Activated naive CD4-positive, alpha-beta T cell treated with anti-CD3 and anti-CD28 coated beads, Interleukin-2, amount 50 U/mL, for 24 hours (primary cell): Measurements from ENCODE around the gene EPHB2.

Experiments
- H3K27ac Mint-ChIP-seq: one replicate; pipeline ENCODE4 v1.8.0; 2021; ENCODE audit warnings: mild to moderate bottlenecking, mixed read lengths
- H3K27me3 Mint-ChIP-seq: one replicate; pipeline ENCODE4 v1.8.0; 2021; ENCODE audit warnings: mixed read lengths
- H3K36me3 Mint-ChIP-seq: one replicate; pipeline ENCODE4 v1.8.0; 2021; ENCODE audit warnings: mixed read lengths
- H3K4me1 Mint-ChIP-seq: one replicate; pipeline ENCODE4 v1.8.0; 2021; ENCODE audit warnings: mixed read lengths
- H3K4me3 Mint-ChIP-seq: one replicate; pipeline ENCODE4 v1.8.0; 2021; ENCODE audit warnings: mild to moderate bottlenecking, mixed read lengths
- H3K9me3 Mint-ChIP-seq: one replicate; pipeline ENCODE4 v1.8.0; 2021; ENCODE audit warnings: mixed read lengths

EPHB2 gene

DNA sequence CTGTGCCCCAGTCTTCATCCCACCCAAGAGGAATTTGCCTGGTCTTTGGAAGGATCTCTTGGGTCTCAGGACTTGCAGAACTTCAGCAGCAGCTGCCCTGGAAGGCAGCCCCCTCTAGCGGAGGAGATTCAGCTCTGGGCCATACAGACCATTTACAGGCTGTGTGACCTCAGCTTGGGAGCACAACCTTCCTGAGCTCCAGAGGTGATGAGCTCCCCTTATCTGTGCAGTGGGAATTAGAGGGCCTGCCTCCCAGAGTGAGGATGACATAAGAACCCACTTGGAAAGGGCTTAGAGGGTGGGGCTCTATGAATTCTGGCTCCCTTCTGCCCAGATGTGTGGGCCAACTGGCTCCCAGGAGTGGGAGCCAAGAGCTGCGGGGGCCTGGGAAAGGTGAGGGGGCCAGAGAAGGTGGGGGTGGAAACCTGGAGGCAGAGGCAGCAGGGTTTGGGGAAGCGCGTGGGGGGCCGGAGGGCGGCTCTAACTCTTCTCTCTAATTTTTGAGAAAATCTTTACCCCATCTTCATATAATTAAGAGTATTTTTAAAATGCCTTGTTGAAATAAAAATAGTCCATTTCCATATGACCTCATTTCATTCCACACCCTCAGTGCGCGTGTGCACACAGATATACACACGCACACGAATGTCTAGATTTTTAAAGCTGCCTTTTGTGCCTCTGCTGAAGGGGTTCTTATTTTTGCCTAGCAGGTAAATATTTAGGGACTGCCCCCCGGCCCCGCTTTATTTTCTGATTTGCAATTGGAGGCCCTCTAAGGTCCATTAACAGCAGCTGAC, 21.5 kb downstream of the EPHB2 start:
- Mint-ChIP-seq H3K27ac (no peak overlapping the region), H3K4me3 (no peak overlapping the region), H3K27me3 (no peaks in the 10 kb centered on the region), H3K4me1 (no peaks in the 10 kb centered on the region), H3K9me3 (no peaks in the 10 kb centered on the region), H3K36me3 (no peaks in the 10 kb centered on the region)

DNA sequence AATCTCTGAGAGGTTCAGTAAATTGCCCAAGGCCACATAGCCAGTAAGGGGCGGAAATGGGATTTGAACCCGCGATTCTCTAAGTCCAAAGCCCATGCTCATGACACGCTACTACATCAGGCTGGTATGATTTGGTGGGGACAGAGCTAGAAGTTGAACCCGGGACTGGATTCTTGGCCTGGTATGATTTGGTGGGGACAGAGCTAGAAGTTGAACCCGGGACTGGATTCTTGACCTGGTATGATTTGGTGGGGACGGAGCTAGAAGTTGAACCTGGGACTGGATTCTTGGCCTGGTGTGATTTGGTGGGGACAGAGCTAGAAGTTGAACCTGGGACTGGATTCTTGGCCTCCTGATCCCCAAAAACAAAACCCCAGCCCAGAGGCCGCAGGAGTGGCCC, 23.0 kb downstream of the EPHB2 start:
- Mint-ChIP-seq H3K36me3 (no peaks in the 10 kb centered on the region), H3K4me3 (no peak overlapping the region), H3K27ac (no peak overlapping the region), H3K4me1 (no peaks in the 10 kb centered on the region), H3K9me3 (no peaks in the 10 kb centered on the region), H3K27me3 (no peaks in the 10 kb centered on the region)

DNA sequence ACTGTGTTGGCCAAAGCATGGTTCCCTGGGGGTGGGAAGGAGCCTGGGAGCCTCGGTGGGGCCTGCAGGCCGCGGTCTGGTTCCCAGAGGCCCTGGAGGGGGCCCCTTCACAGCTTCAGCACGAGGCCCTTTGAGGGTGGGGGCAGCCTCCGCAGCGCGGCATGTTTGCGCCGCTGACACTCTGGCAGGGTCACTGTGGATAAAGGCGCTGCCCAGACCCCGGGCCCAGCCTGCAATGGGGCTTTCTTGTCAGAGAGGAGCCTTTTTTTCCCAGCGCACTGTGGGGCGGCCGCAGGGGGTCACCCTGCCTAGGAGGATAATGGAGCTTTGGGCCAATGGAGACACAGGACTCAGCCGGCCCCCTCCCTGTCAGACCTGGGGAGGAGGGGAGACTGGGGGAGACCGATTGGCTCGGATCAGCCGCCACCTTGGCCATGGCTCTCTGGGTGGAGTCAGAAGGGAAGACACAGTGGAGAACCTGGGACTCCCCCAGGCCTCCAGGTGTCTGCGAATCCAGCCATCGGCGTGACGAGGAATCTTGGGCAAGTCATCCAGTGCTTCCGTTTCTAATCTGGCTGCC, 26.0 kb downstream of the EPHB2 start:
- Mint-ChIP-seq H3K36me3 (no peaks in the 10 kb centered on the region), H3K9me3 (no peaks in the 10 kb centered on the region), H3K4me1 (no peaks in the 10 kb centered on the region), H3K27ac (no peak overlapping the region), H3K27me3 (peaks cover 2% of the 10 kb centered on the region), H3K4me3 (no peak overlapping the region)

GRCh38 chr1:22737374-22738068, 26.9 kb downstream of the EPHB2 start:
- Mint-ChIP-seq H3K4me1 (no peaks in the 10 kb centered on the region), H3K9me3 (no peaks in the 10 kb centered on the region), H3K27me3 (peaks cover 2% of the 10 kb centered on the region), H3K27ac (no peak overlapping the region), H3K4me3 (no peak overlapping the region), H3K36me3 (no peaks in the 10 kb centered on the region)

- no peaks in the 10 kb centered on the region for H3K9me3 Mint-ChIP-seq
- no peak overlapping the region for H3K4me3 Mint-ChIP-seq
- H3K36me3 Mint-ChIP-seq: no peaks in the 10 kb centered on the region
- H3K4me1 Mint-ChIP-seq: no peaks in the 10 kb centered on the region
- H3K27me3 Mint-ChIP-seq: peaks cover 2% of the 10 kb centered on the region
- H3K27ac Mint-ChIP-seq: no peak overlapping the region
Observed at GRCh38 chr1:22738069-22738435, 27.4 kb downstream of the EPHB2 start.

DNA sequence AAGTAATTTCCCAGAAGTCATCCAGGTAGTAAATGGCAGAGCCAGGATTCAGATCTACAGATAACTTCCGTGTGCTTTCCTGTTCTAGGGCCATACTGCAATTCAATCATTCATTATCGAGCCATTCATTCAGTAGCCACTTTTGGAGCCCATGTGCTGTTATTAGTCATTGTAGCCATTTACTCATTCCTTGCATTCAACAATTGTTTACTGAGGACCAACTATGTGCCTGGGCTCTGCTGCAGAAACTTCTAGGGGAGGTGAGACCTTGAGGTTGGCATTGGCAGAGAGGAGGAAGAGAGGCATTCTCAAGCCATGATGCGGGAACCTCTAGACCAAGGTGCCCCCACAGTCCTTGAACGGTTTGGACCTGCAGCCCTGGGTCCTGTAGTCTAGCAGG, 27.9 kb downstream of the EPHB2 start:
- no peaks in the 10 kb centered on the region for H3K9me3 Mint-ChIP-seq
- no peak overlapping the region for H3K4me3 Mint-ChIP-seq
- no peak overlapping the region for H3K27ac Mint-ChIP-seq
- no peaks in the 10 kb centered on the region for H3K4me1 Mint-ChIP-seq
- peaks cover 2% of the 10 kb centered on the region for H3K27me3 Mint-ChIP-seq
- H3K36me3 Mint-ChIP-seq: no peaks in the 10 kb centered on the region

DNA sequence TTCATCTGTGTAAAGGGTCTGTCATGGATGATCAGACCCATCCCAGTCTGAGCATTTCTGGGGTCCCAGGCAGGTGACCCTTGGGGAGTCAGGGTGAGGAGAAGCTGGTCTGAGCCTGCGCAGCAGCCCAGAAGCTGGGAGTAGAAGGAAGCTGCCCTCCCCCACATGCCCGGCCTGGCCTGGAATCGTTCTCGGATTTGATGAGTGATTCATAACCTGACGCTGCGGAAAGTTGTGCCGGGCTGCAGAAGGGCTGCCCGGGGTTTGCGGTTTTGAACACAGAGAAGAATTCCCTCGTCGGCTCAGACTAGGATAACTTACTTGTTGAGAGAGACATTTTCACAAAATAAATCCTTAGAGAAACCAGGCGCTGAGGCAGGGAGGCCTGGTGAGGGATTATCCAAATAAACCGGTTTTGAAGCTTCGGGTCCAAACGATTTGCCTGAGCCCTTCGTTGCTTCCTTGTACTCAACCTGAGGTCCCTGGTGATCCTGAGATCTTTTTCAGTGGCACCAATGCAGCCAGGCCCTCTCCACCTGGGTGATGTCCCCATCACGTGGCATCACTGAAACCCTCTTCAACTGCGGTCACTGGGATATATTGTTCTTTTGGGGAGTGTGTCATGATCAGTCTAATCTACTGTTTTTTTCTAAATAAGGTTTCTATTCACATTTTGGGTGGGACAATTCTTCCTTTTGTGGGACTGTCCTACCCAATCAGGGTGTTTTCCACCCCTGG, 29.2 kb downstream of the EPHB2 start:
- Mint-ChIP-seq H3K4me3 (no peak overlapping the region), H3K9me3 (no peaks in the 10 kb centered on the region), H3K4me1 (no peaks in the 10 kb centered on the region), H3K27ac (no peak overlapping the region), H3K36me3 (no peaks in the 10 kb centered on the region), H3K27me3 (peaks cover 2% of the 10 kb centered on the region)

- Mint-ChIP-seq H3K27me3 (peaks cover 2% of the 10 kb centered on the region), H3K9me3 (no peaks in the 10 kb centered on the region), H3K36me3 (no peaks in the 10 kb centered on the region), H3K4me1 (no peaks in the 10 kb centered on the region), H3K4me3 (no peak overlapping the region), H3K27ac (no peak overlapping the region)
Observed at GRCh38 chr1:22741118-22741517, 30.5 kb downstream of the EPHB2 start.

DNA sequence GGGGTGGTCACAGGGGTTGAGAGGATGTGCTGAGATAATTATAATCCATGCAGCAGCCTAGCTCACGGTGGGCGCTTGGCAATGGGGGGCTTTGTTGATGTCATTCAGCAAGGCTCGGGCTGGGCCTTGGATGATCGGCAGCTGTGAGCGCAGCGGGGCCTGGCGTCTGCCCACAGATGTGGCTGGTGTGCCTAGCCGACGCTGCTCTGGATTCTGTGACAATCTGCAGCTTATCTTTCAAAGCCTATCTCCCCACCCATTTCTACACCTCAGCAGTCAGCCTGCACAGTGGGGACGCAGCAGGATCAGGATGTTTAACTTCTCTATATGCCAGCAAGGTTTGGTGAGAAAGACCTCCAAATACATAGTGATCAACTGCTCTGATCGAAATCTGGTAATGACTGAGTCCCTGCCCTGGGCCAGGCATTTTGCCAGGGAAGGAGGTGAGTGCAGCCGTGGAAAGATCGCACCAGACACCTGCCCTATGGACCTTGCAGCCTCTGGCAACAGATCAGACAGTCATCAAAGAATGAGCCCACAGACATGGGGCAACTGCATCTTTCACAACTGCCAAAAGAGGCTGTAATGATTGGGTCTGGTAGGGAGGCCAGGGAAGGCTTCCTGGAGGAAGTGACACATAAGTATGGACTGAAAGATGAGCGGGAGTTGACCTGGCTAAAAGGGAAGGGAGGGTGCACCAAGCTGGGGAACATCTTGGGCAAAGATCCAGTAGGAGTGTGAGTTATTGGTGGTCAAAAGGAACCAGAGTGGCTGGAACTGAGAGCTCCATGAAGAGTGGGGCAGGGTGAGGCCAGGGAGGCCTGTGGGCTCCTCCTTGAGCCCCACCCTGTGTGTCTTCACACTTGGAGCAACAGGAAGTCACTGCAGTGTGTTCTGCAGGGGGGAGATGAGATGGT, 35.3 kb downstream of the EPHB2 start:
- no peaks in the 10 kb centered on the region for H3K9me3 Mint-ChIP-seq

DNA sequence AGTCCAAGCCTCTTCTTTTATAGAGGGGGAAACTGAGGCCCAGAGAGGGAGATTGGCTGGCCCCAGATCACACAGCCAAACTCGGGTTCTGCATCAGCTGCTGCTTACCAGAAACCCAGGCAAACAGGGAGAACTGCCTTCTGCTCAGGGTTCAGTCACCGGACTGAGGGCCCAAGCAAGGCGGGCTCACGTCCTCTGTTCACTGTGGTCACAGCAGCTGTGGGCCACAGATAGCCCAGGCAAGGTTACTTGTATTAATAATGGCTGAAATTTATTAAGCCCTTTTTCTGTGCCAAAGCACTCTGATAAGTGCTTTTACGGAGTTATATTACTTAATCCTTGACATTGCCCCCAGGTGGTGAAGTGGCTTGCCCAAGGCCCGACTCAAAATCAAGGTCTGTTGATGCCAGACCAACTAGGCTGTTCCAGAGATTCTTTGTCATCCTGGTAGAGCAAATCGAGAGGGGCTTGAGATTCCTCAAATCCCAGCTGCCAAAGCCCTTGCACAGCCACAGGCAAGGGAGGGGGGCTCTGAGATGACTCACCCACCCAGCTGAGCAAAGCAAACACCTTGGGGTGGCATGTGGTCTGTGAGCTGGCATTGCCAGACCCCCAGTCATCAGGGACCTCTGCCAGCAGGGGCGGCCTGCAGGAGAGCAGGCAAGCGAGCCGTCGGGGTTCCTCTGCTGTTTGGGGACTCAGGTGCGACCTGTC, 36.5 kb downstream of the EPHB2 start:
- Mint-ChIP-seq H3K27ac (no peak overlapping the region), H3K36me3 (no peaks in the 10 kb centered on the region), H3K4me3 (no peak overlapping the region), H3K4me1 (no peaks in the 10 kb centered on the region), H3K9me3 (no peaks in the 10 kb centered on the region), H3K27me3 (no peaks in the 10 kb centered on the region)

More for the DNA sequence above, 35.3 kb downstream of the EPHB2 start:
- H3K4me1 Mint-ChIP-seq: no peaks in the 10 kb centered on the region
- H3K36me3 Mint-ChIP-seq: no peaks in the 10 kb centered on the region
- no peak overlapping the region for H3K4me3 Mint-ChIP-seq
- H3K27me3 Mint-ChIP-seq: no peaks in the 10 kb centered on the region
- H3K27ac Mint-ChIP-seq: no peak overlapping the region

DNA sequence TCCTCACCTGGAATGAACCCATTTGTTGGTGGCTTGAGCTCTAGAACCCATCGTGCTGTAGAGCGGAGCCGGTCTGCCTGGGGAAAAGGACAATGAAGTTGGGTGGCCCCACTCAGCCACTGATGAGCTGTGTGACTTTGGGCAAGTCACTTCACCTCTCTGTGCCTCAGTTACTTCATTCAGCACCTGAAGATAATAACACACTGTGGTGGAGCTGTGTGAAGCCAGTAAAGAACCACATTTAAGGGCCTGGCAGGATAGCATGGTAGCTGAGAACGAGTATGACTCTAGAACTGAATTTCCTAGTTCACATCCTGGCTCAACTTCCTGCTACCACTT, 37.1 kb downstream of the EPHB2 start:
- H3K4me3 Mint-ChIP-seq: no peak overlapping the region
- H3K27me3 Mint-ChIP-seq: no peaks in the 10 kb centered on the region
- H3K36me3 Mint-ChIP-seq: no peaks in the 10 kb centered on the region
- no peaks in the 10 kb centered on the region for H3K4me1 Mint-ChIP-seq
- H3K9me3 Mint-ChIP-seq: no peaks in the 10 kb centered on the region
- H3K27ac Mint-ChIP-seq: no peak overlapping the region

DNA sequence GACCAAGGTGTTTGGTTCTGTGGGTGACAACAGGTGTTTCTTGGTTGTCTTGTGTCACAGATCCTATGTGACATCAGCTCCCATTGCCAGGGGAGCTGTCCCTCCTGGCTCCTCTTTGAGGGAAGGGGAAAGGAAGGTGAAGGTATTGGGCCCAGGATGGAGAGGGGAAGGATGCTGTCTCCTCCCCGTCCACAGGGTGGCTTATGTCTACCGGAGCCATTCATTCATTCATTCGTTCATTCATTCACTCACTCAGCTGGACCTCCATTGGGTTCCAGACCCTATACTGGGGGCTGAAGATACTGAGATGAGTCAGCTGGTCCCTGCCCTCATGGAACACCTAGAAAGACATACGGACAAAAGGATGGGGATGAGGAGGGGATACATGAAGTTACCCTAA, 38.9 kb downstream of the EPHB2 start:
- Mint-ChIP-seq H3K4me3 (no peak overlapping the region), H3K27ac (no peak overlapping the region), H3K27me3 (no peaks in the 10 kb centered on the region), H3K36me3 (no peaks in the 10 kb centered on the region), H3K4me1 (no peaks in the 10 kb centered on the region), H3K9me3 (no peaks in the 10 kb centered on the region)

DNA sequence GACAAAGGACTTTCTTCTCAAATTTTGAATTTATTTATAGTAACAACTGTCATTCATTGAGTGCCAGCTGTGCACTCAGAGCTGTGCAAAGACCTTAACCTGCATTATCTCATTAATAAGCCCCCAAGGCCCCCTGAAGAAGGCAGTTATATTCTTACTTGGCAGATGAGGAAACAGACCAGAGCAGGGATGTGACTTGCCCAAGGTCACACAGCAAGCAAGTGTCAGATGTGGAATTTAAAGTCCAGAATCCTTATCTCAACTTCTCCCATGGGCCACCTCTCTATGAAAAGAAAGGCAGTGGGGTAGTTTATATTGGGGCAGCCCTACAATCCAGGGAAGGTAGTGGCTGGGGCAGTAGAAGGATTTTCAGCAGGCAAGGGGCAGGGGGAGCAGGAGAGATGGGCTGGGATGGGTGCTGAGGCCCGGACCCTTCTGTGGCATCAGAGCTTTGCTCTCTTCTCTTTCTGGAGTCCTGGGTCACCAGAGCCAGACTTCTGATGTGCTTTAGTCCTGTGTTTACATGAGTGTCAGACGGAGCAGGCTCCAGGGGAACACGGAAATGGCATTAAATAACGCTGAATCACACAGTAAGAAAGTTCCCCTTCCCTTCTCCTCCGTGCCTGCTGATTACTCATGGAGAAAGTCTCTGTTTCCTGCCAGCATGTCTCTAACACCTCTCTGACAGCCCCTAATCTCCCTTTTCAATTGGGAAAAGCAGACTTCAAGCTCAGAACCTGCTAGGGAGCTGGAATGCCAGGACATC, 39.5 kb downstream of the EPHB2 start:
- Mint-ChIP-seq H3K4me3 (no peak overlapping the region), H3K36me3 (no peaks in the 10 kb centered on the region), H3K27me3 (no peaks in the 10 kb centered on the region), H3K4me1 (no peaks in the 10 kb centered on the region), H3K27ac (no peak overlapping the region), H3K9me3 (no peaks in the 10 kb centered on the region)

- no peak overlapping the region for H3K4me3 Mint-ChIP-seq
- no peaks in the 10 kb centered on the region for H3K9me3 Mint-ChIP-seq
- no peaks in the 10 kb centered on the region for H3K27me3 Mint-ChIP-seq
- H3K36me3 Mint-ChIP-seq: no peaks in the 10 kb centered on the region
- H3K4me1 Mint-ChIP-seq: no peaks in the 10 kb centered on the region
- no peak overlapping the region for H3K27ac Mint-ChIP-seq
Observed at GRCh38 chr1:22750685-22751051, 40.0 kb downstream of the EPHB2 start.
